ENCODE data around the gene SERPINA1. TPM values are rescaled to one million over a fixed set of nuclear protein-coding genes. Genes with fewer than 3 reads are reported as not detected.
A peak's percentile ranks its signal among the peaks of the same experiment; 100 is the strongest.

SERPINA1 gene
- total and polyA plus RNA-seq, 2 of the 13 experiments (the other 11 are each of a cell fraction or from before 2014, with no cell fraction given) = 3,266 to 11,015 TPM

- TF ChIP-seq ZNF574 (CRISPR knock-in tag; IDR thresholded peaks at IDR 0.05) (peak; percentile 26; the same call in 1 of the 2 replicates), ZNF605 (CRISPR knock-in tag; IDR thresholded peaks at IDR 0.05) (peak; percentile 75), PREB (CRISPR knock-in tag; IDR thresholded peaks at IDR 0.05) (no peak), ZFP36 (IDR thresholded peaks at IDR 0.05; ENCODE audit: borderline replicate concordance, low read depth, low read length, partially characterized antibody) (no peak), RARA (CRISPR knock-in tag; IDR thresholded peaks at IDR 0.05) (peak; percentile 89), NFYB (CRISPR knock-in tag; IDR thresholded peaks at IDR 0.05) (no peak), GMEB1 (CRISPR knock-in tag; IDR thresholded peaks at IDR 0.05; ENCODE audit: borderline replicate concordance) (no peak), MYPOP (CRISPR knock-in tag; IDR thresholded peaks at IDR 0.05) (no peak), PAXIP1 (CRISPR knock-in tag; conservative IDR thresholded peaks at IDR 0.05) (peak; percentile 92), DPF2 (CRISPR knock-in tag; IDR thresholded peaks at IDR 0.05; ENCODE audit: borderline replicate concordance, low read depth) (peak; percentile 75; the same call in 1 of the 2 replicates), ZHX1 (CRISPR knock-in tag; IDR thresholded peaks at IDR 0.05; ENCODE audit: low read depth) (no peak), NONO (IDR thresholded peaks at IDR 0.05) (no peak), NONO (CRISPR knock-in tag; conservative IDR thresholded peaks at IDR 0.05) (0 out of 2 replicates have a peak, but pooled peaks have one; percentile 44), JUNB (CRISPR knock-in tag; IDR thresholded peaks at IDR 0.05; ENCODE audit: borderline replicate concordance) (no peak), ZBTB7B (CRISPR knock-in tag; IDR thresholded peaks at IDR 0.05) (peak; percentile 54; the same call in 1 of the 2 replicates), ZNF781 (CRISPR knock-in tag; IDR thresholded peaks at IDR 0.05; ENCODE audit: borderline replicate concordance, not compliant biosample characterization) (no peak)
Observed at GRCh38 chr14:94368956-94369355, 19.4 kb downstream of the SERPINA1 start (continued).
